A549 treated with CpdA at 1 μM for 4 hours (cell line): ENCODE results near the gene LRRC2. TPM values are rescaled to one million over a fixed set of nuclear protein-coding genes. Genes with fewer than 3 reads are reported as not detected.

Experiments
- total RNA-seq: library from RNA; stranded (reverse); fragments of 200-300 nt; extraction: Qiagen RNA extraction; gene quantifications from 5 replicates; pipeline ENCODE4 v1.2.3, GENCODE V29; 2022; ENCODE audit warnings: low read depth

LRRC2 gene, protein sequence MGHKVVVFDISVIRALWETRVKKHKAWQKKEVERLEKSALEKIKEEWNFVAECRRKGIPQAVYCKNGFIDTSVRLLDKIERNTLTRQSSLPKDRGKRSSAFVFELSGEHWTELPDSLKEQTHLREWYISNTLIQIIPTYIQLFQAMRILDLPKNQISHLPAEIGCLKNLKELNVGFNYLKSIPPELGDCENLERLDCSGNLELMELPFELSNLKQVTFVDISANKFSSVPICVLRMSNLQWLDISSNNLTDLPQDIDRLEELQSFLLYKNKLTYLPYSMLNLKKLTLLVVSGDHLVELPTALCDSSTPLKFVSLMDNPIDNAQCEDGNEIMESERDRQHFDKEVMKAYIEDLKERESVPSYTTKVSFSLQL
- not detected in 5 replicates for total RNA-seq

GRCh38 chr3:46566040-46566641 is at the start of gene LRRC2:
Gene LRRC2 (minus strand): TSS chr3:46566302. CDS start chr3:46551591, 14,711 bp downstream.

GRCh38 chr3:46612324-46612723 is 46.2 kb upstream of the LRRC2 start, which contains the start of gene FAM240A:
Gene FAM240A (plus strand): TSS chr3:46612525. CDS start chr3:46612684, 159 bp downstream.

GRCh38 chr3:46497556-46498265 is 68.4 kb downstream of the LRRC2 start, which contains the start of gene RTP3:
Gene RTP3 (plus strand): TSS chr3:46497976. CDS start chr3:46498063, 87 bp downstream.

Other genes starting within 250 kb of the LRRC2 start
- not detected in 5 replicates for gene CCR2, start 212.2 kb downstream of the LRRC2 start, total RNA-seq
- not detected in 5 replicates for gene CCR5, start 195.4 kb downstream of the LRRC2 start, total RNA-seq
- gene CCRL2, start 159.0 kb downstream of the LRRC2 start, total RNA-seq = 0.13 to 0.26 TPM (median 0.22 TPM) in 4 of 5 replicates, not detected in the other
- 0.07 TPM in 1 of 5 replicates, not detected in the others for gene LTF, start 101.4 kb downstream of the LRRC2 start, total RNA-seq
- gene RTP3, start 68.3 kb downstream of the LRRC2 start, total RNA-seq = not detected in 5 replicates
- not detected in 5 replicates for gene FAM240A, start 46.2 kb upstream of the LRRC2 start, total RNA-seq
- 5.4 to 8.5 TPM (median 6.2 TPM) in 5 replicates for gene ALS2CL, start 127.4 kb upstream of the LRRC2 start, total RNA-seq
- 0.06 to 0.17 TPM (median 0.16 TPM) in 3 of 5 replicates, not detected in the others for gene TMIE, start 135.1 kb upstream of the LRRC2 start, total RNA-seq
- gene PRSS50, start 151.6 kb upstream of the LRRC2 start, total RNA-seq = not detected in 5 replicates